ENCODE results near the gene GM2A. TPM values are rescaled to one million over a fixed set of nuclear protein-coding genes. Genes with fewer than 3 reads are reported as not detected.

The GM2A gene
- total and polyA plus RNA-seq, 2 of the 13 experiments (the other 11 are each of a cell fraction or from before 2014, with no cell fraction given), result 14.6 to 29.6 TPM

DNA sequence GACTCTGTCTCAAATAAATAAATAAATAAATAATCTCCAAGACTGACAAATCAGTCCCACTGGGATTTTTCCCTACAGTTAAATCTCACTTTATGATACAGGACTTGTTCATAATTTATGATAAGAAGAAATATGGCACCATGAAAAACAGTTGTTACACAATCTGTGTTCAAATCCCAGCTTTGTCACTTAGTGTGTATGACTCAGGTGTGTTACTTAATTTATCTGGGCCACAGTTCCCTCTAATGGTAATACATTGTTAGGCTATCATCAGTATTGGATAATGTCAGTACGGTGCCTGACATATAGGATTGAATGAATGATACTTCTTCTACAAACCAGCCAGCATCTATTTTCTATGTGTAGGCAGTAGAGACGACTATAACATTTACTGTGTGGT lies 27.5 kb downstream of the GM2A start:
- WGBS (ENCODE audit: low lambda C conversion rate), result 3% methylated on average over 2 of the region's 2 CpGs
- Histone ChIP-seq H4K20me1 (ENCODE audit: insufficient read depth, low read length) (no peaks in the 10 kb centered on the region), H3K36me3 (replicated peaks in 1 of 2; ENCODE audit: control insufficient read depth in 1 of 2, insufficient read depth in 2 of 2, low read length in 2 of 2) (no peaks in the 10 kb centered on the region), H3K9me3 (ENCODE audit: low read length) (no peaks in the 10 kb centered on the region), H3K79me2 (ENCODE audit: insufficient read depth, low read length) (no peaks in the 10 kb centered on the region), H3K9ac (ENCODE audit: insufficient read depth, low read depth, low read length) (no peak overlapping the region), H3K4me1 (ENCODE audit: insufficient read depth, low read length) (no peaks in the 10 kb centered on the region), H3K4me2 (ENCODE audit: low read depth, low read length) (no peak overlapping the region), H2AFZ (ENCODE audit: low read length) (no peak overlapping the region), H3K27ac (ENCODE audit: extremely low read length, insufficient read depth, low read length) (no peak overlapping the region), H3K27me3 (ENCODE audit: control insufficient read depth in 1 of 2, insufficient read depth in 2 of 2, low read length in 2 of 2) (no peaks in the 10 kb centered on the region), H3K4me3 (replicated peaks in 1 of 3; ENCODE audit: insufficient read depth in 1 of 3, low read depth in 2 of 3, low read length in 3 of 3) (no peak overlapping the region)
- intact Hi-C loops (cut with micrococcal nuclease; ENCODE audit: unreplicated experiment), result no loop called here
- ATAC-seq (no peak), FAIRE-seq (no peak), DNase-seq (ENCODE audit: low spot score) (no peak)
- BruUV-seq (replicated peaks), result no TSS peak
- in situ Hi-C loops (cut with HindIII; ENCODE audit: extremely low pct_ligation_motif_present, low pct_unique_long_range_greater_than_20kb), result no loop called here
- ChIA-PET CTCF (ENCODE audit: low intra/inter-chr PET ratio, low total read pairs) (no interaction called here), POLR2A (no interaction called here)
- TF ChIP-seq, protein P1, sequence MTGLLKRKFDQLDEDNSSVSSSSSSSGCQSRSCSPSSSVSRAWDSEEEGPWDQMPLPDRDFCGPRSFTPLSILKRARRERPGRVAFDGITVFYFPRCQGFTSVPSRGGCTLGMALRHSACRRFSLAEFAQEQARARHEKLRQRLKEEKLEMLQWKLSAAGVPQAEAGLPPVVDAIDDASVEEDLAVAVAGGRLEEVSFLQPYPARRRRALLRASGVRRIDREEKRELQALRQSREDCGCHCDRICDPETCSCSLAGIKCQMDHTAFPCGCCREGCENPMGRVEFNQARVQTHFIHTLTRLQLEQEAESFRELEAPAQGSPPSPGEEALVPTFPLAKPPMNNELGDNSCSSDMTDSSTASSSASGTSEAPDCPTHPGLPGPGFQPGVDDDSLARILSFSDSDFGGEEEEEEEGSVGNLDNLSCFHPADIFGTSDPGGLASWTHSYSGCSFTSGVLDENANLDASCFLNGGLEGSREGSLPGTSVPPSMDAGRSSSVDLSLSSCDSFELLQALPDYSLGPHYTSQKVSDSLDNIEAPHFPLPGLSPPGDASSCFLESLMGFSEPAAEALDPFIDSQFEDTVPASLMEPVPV (CRISPR knock-in tag; IDR thresholded peaks at IDR 0.05), result no peak
- TF ChIP-seq ZNF484 (CRISPR knock-in tag; IDR thresholded peaks at IDR 0.05; ENCODE audit: borderline replicate concordance, low read depth) (no peak), ZNF326 (CRISPR knock-in tag; IDR thresholded peaks at IDR 0.05; ENCODE audit: borderline replicate concordance) (no peak)
- TF ChIP-seq, protein P2, sequence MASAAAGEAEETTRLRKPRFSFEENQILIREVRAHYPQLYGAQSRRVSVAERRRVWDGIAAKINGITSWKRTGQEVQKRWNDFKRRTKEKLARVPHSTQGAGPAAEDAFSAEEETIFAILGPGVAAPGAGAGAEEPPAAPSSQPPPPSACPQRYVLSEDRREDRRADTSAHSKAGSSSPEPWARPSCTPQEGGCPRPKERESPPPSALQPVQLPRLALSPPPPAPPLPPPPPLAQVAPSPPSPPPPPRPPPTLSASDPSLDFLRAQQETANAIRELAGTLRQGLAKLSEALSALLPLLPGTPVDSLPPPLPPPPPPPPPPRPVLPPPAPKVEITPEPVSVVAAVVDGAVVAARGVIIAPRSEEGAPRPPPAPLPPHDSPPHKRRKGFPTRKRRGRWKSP (CRISPR knock-in tag; IDR thresholded peaks at IDR 0.05), result no peak

DNA sequence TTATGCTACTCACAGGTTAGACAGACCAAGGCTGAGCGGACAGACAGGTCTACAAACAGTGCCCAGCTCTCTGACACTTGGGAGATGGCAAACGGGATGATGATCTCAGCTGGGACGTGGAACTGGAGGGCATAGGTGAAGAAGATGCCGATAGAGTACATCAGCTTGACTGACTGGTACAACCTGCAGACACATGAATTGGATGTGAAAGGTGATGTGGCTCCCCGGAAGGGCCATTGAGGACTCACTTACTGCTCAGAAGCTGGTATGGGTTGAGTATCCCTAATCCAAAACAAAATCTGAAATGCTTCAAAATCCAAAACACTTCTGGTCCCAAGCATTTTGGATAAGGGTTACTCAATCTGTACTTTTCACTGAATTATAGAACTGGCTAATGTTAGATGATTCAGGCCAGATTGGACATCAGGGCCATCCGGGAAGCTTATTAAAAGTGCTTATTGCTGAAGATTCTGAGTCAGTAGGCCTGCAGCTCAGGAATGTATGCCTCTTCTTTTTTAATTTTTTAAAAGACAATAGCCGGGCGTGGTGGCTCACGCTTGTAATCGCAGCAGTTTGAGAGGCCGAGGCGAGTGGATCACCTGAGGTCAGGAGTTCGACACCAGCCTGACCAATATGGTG lies 28.1 kb downstream of the GM2A start:
- Histone ChIP-seq H2AFZ (ENCODE audit: low read length) (no peak overlapping the region), H3K4me2 (ENCODE audit: low read depth, low read length) (no peak overlapping the region), H3K79me2 (ENCODE audit: insufficient read depth, low read length) (no peaks in the 10 kb centered on the region), H3K27me3 (ENCODE audit: control insufficient read depth in 1 of 2, insufficient read depth in 2 of 2, low read length in 2 of 2) (no peaks in the 10 kb centered on the region), H3K27ac (ENCODE audit: extremely low read length, insufficient read depth, low read length) (no peak overlapping the region), H3K9ac (ENCODE audit: insufficient read depth, low read depth, low read length) (no peak overlapping the region), H3K4me1 (ENCODE audit: insufficient read depth, low read length) (no peaks in the 10 kb centered on the region), H3K36me3 (replicated peaks in 1 of 2; ENCODE audit: control insufficient read depth in 1 of 2, insufficient read depth in 2 of 2, low read length in 2 of 2) (no peaks in the 10 kb centered on the region), H4K20me1 (ENCODE audit: insufficient read depth, low read length) (no peaks in the 10 kb centered on the region), H3K9me3 (ENCODE audit: low read length) (no peaks in the 10 kb centered on the region), H3K4me3 (replicated peaks in 1 of 3; ENCODE audit: insufficient read depth in 1 of 3, low read depth in 2 of 3, low read length in 3 of 3) (no peak overlapping the region)
- ChIA-PET CTCF (ENCODE audit: low intra/inter-chr PET ratio, low total read pairs) (no interaction called here), POLR2A (no interaction called here)
- intact Hi-C loops (cut with micrococcal nuclease; ENCODE audit: unreplicated experiment) (no loop called here), in situ Hi-C loops (cut with HindIII; ENCODE audit: extremely low pct_ligation_motif_present, low pct_unique_long_range_greater_than_20kb) (no loop called here)
- no peak for ATAC-seq
- no peak for FAIRE-seq
- DNase-seq (ENCODE audit: low spot score), result no peak
- no TSS peak for BruUV-seq (replicated peaks)
- WGBS (ENCODE audit: low lambda C conversion rate), result 61% methylated on average over 13 of the region's 13 CpGs
- TF ChIP-seq ZSCAN31 (CRISPR knock-in tag; IDR thresholded peaks at IDR 0.05; ENCODE audit: low read depth) (no peak), SRSF1 (optimal IDR thresholded peaks at IDR 0.05; ENCODE audit: low read depth, low read length) (no peak), CHD4 (IDR thresholded peaks at IDR 0.05; ENCODE audit: borderline replicate concordance, low read length) (no peak), ZNF788 (CRISPR knock-in tag; IDR thresholded peaks at IDR 0.05; ENCODE audit: borderline replicate concordance) (no peak), ZNF569 (CRISPR knock-in tag; IDR thresholded peaks at IDR 0.05; ENCODE audit: borderline replicate concordance) (no peak), ZBTB7A (CRISPR knock-in tag; IDR thresholded peaks at IDR 0.05) (no peak), POLR2AphosphoS2 (IDR thresholded peaks at IDR 0.05; ENCODE audit: low read depth, low read length) (no peak), GFI1 (CRISPR knock-in tag; IDR thresholded peaks at IDR 0.05; ENCODE audit: borderline replicate concordance) (no peak)
- TF ChIP-seq, protein P3, sequence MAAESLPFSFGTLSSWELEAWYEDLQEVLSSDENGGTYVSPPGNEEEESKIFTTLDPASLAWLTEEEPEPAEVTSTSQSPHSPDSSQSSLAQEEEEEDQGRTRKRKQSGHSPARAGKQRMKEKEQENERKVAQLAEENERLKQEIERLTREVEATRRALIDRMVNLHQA (CRISPR knock-in tag; IDR thresholded peaks at IDR 0.05), result no peak
- TF ChIP-seq, protein P4, sequence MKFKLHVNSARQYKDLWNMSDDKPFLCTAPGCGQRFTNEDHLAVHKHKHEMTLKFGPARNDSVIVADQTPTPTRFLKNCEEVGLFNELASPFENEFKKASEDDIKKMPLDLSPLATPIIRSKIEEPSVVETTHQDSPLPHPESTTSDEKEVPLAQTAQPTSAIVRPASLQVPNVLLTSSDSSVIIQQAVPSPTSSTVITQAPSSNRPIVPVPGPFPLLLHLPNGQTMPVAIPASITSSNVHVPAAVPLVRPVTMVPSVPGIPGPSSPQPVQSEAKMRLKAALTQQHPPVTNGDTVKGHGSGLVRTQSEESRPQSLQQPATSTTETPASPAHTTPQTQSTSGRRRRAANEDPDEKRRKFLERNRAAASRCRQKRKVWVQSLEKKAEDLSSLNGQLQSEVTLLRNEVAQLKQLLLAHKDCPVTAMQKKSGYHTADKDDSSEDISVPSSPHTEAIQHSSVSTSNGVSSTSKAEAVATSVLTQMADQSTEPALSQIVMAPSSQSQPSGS (CRISPR knock-in tag; IDR thresholded peaks at IDR 0.05), result no peak
